NB4 (cell line): Measurements from ENCODE around the gene CCDC74A.

Experiments
- DNase-seq: peaks from one replicate; pipeline ENCODE4 v3.0.0; 2010; ENCODE audit warnings: low read depth
- H3K4me3 ChIP-seq: one replicate; pipeline ENCODE4 v1.5.1; 2011; ENCODE audit warnings: mild to moderate bottlenecking, low read depth, low read length, moderate library complexity
- CTCF ChIP-seq: IDR thresholded peaks from one replicate; pipeline ENCODE4 v1.5.1; 2012; ENCODE audit warnings: low read depth, low read length
- MAX ChIP-seq: IDR thresholded peaks from 2 replicates; pipeline ENCODE4 v1.6.1; 2011; ENCODE audit warnings: low read depth, low read length
- MYC ChIP-seq: IDR thresholded peaks from 2 replicates; pipeline ENCODE4 v1.6.1; 2011; ENCODE audit warnings: low read depth, low read length
- POLR2A ChIP-seq: IDR thresholded peaks from 2 replicates; pipeline ENCODE4 v1.6.1; 2011; ENCODE audit warnings: mild to moderate bottlenecking; ENCODE audit not compliant: insufficient read length; ENCODE audit errors: extremely low read depth

CCDC74A gene

GRCh38 chr2:131572175-131572574 lies 44.5 kb downstream of the CCDC74A start:
- no peak for DNase-seq
- H3K4me3 ChIP-seq, result no peak overlapping the region
- TF ChIP-seq POLR2A (no peak), MYC (no peak), CTCF (no peak), MAX (no peak)

- H3K4me3 ChIP-seq, result no peak overlapping the region
- DNase-seq, result no peak
- TF ChIP-seq POLR2A (no peak), MAX (no peak), CTCF (no peak), MYC (no peak)
Measured at GRCh38 chr2:131577812-131578211, 50.1 kb downstream of the CCDC74A start.

GRCh38 chr2:131580187-131580586 lies 52.5 kb downstream of the CCDC74A start:
- TF ChIP-seq MAX, result no peak
- no peak for TF ChIP-seq CTCF
- TF ChIP-seq POLR2A, result no peak
- no peak for TF ChIP-seq MYC
- no peak overlapping the region for H3K4me3 ChIP-seq
- no peak for DNase-seq
